ENCODE results near the gene CDS1.
"Not testable (repeated sequence)": the region's sequence is repeated elsewhere in the genome, so short reads cannot be mapped to it uniquely, and the experiment has no call there.

Gene CDS1

DNA sequence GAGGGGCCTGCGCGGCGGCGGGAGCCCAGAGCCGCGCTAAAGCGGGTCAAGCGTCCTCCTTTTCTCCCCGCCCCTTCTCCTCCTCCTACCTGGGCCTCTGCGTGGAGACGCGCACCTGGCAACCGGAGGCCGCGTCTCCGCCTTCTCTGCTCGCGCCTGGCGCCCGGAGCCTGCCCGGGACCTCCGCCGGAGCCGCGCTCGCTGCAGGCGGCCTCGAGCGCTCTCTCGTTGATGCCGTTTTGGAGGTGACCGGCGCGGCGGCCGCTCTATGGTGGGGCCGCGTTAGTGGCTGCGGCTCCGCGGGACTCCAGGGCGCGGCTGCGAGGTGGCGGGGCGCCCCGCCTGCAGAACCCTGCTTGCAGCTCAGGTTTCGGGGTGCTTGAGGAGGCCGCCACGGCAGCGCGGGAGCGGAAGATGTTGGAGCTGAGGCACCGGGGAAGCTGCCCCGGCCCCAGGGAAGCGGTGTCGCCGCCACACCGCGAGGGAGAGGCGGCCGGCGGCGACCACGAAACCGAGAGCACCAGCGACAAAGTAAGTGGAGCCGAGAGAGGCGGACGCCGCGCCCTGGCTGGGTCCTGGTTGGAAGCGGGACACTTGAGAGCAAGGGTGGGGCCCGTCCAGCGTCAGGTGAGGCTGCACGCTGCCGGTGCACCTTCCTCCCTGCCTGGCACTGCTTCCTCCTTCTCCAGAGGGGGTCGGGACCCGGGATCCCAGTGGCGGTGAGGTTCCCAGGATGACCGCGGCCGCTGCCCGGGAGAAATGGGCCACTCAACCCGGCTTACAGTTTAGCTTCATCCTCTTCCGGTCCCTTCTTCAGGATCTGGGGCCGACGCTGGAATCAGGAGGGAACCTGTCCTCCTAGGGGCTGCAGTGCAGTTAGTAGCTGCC is at the start of gene CDS1:
CDS1 (plus strand) TSS at position 140 of the 888 bp plus-strand sequence; CDS start at position 415, 275 bp downstream.
- peak; percentile 1 to 11 for DNase-seq

GRCh38 chr4:84535901-84536300 is 47.0 kb upstream of the CDS1 start:
- no peak for DNase-seq

GRCh38 chr4:84545093-84545492 is 37.8 kb upstream of the CDS1 start:
- no peak for DNase-seq

GRCh38 chr4:84547211-84547610 is 35.7 kb upstream of the CDS1 start:
- no peak for DNase-seq

DNA sequence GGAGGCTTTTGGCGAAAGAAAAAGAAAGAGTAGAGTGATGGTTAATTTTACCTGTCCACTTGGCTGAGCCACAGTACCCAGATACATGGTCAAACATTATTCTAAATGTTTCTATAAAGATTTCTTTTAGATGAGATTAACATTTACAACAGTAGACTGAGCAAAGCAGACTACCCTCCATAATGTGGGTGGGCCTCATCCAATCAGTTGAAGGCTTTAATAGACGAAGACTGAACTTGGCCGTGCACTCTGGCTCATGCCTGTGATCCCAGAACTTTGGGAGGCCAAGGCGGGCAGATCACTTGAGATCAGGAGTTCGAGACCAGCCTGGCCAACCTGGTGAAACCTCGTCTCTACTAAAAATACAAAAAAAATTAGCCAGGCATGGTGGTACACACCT is 33.7 kb upstream of the CDS1 start:
- DNase-seq: not testable (repeated sequence)

DNA sequence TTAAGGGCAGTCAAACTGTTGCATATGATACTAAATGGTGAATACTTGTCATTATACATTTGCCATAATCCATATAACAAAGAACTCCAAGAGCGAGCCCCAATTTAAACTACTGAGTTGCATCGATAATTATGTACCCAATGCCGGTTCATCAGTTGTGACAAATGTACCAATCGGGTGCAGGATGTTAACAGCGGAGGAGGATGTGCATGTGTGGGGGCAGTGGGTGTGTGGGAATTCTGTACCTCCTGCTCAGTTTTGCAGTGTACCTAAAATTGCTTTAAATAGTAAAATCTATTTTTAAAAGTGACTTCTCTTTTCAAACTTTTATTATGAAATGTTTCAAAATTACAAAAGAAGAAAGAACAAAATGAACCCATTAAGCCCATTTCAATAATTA is 20.8 kb upstream of the CDS1 start:
- DNase-seq: no peak

DNA sequence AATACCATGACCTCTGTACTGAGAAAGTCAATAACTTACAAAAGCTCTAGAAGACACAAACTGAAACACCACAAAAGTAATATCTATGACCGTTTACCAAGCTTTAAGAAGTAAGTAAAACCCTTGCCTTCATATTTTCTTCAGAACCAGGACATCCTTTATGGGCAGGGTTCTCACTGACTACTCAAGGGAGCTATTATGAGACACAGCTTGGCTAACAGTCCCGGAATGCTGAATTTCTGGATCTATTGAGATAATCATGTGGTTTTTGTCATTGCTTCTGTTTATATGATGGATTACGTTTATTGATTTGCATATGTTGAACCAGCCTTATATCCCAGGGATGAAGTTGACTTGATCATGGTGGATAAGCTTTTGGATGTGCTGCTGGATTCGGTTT is 19.9 kb upstream of the CDS1 start:
- no peak for DNase-seq

- DNase-seq: no peak
Measured at GRCh38 chr4:84565951-84566350, 17.0 kb upstream of the CDS1 start.

GRCh38 chr4:84568496-84568895 is 14.4 kb upstream of the CDS1 start:
- no peak for DNase-seq

DNA sequence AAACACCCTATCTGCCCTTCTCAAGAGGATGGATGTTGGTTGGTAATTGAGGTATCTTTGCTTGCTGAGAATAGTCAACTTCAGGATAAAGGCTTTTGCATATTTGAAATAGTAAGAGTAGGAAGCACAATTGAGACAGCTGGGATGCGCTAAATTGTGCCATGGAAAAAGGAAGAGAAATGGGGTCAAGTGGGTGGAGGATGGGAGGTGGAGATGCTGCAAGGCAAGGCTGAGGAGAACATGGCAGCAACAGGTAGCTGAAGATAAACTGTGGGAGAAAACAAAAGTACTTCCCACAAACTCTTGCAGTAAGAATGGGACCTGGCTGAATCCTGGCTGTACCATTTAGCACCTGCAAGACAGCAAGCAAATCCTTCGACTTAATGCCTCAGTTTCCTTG is 13.9 kb upstream of the CDS1 start:
- no peak for DNase-seq

DNA sequence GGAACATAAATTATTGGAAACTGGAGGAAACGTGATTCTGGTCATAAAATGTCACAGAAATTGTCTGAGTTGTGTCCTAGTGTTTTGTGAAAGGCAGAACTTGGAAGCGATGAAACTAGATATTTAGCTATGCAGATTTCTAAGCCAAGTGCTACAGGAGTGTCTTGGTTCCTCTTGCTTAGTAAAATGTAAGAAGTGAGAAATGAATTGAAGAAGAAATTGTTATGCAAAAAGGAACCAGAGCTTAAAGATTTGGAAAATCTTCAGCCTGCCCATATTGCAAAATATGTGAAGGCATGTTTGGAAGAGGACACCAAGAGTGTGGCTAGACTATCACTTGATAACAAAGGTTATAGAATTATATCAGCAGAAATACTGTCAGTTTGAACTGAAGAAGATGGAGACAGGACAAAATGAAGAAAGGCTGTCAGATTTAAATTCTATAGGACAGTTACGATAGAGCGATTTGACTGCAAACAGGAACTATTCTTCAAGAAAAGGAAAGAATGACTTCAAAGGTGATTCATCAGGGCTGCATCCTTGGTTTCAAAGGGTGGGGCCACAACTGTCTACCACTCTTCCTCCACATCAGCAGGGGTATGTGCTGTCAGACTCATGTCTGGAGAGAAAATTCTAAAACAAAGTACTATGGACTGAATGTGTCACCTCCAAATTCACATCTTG is 9.4 kb upstream of the CDS1 start:
- DNase-seq: no peak

- DNase-seq: no peak
Measured at GRCh38 chr4:84574069-84574720, 8.7 kb upstream of the CDS1 start.

DNA sequence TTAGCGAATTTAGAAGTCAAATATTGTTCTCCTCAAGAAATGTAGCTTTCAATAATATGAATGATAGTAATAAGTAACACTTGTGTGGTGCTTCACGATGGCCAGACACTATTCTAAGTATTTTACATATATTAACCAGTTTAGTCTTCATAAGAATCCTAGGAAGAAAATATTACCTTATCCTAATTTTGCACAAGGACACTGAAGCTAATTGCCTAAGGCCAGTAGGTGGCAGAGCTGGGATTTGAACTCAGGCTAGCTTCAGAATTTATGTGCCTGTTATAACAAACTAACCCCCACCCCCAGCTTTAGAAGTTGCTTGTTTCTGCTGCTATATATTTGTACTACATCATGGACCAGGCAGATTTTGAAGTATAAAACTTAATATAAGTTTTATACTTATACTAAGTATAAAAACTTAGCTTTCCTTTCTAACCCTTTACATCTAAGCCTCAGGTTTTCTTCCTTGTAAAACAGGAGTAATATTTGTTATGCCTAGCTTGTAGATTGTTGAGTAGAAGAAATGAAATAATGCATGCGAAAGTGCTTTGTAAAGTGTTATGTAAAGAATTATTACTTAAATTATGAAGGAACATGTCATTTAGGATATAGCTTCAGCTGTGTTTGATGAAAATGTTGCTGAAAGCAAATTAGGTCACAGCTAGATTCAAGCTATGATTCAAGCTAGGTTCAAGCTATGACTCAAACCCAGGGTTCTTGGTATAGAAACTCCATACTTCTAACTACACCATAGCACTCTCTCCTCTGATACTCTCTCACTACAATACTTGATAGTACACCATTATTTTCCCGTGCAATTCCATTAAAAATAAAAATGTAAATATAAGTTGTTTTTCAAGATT is 4.2 kb upstream of the CDS1 start:
- DNase-seq: no peak

DNA sequence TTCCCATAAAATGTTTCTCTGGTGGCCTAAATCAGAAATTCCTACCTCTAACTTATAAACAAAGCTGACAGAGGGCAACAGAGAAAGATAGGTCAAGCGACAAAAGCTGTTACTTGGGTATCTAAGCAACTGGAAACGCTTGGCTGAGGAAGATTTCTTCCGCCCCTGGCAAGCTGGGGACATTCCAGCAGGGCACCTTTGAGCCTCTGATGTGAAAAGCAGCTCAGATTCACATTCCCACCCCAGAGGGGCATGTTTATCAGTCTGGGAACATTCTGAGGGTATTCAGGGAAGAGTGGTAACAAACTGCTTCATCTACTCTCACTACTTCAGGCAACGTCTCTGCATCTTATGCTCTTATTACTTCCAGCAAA is 3.5 kb upstream of the CDS1 start:
- no peak for DNase-seq

DNA sequence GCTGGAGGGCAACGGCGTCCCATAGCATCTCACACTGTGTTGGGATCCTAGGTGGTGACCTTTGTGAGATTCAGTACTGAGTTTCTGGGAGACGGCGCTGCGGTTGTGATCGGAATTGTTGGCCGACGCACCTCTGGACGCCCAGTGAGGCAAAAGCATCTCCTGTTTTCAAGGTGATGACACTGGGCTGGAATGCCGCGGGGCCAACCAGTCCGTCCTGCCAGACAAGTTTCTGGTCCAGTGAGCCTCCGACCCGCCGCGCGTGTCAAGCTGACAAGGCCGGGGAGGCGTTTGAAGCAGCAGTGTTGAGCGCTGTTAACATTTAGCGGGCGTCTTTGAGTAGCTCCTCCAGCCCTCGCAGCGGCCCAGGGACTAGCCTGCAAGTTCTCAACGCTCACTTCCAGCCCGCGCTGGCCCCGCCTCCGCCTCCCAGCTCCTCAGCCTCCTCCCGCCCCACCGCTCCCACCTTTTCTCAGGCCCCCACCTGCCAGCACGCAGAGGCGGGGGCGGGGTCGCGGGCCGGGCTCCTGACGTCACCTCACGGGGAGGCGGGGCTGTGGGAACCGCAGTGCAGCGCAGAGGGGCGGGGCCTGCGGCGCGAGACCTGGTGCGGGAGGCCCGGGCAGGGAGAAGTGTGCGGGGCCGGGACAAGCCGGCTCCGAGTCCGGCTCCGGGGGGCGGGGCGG is 482 bp upstream of the CDS1 start:
- DNase-seq: peak; percentile 71 to 80

DNA sequence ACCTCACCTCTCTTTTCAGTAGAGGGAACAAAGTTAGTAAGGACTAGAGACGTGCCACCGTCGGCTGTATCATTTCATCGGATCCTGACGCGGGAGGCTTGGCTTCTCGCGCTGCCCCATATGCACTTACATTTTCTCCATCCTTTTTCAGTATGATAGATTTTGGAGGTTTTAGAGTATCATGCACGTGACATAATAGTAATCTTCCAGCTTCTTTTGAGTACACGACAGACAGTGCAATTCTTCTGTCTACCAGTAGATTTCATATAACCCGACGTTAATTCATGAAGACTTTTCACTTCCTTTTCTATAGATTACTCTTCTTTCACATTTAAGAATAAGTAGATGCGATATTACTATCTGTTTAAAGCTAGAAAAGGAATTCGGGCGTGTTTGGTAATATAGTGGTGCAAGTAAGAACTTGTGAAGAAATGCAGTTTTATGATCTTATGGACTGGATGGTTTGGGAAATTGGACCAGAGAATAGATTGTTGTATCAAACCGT is 1.0 kb downstream of the CDS1 start:
- no peak for DNase-seq

DNA sequence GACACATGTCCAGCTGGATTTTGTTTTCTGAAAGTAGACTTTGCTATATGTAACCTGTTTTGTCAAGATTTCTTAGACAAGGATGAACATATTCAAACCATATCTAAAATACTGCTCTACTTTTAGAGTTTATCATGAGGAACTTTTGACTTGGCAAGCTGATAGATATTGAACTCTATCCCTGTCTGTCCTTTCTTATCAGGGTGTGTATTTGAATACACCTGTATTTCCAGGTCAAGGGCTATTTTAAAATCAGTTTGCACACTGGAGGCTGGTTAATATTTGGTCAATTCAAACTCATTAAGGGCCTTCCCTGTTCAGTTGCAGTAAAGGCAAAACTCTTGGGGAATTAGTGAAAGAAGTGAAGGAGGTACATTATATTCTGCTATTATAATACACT is 2.3 kb downstream of the CDS1 start:
- DNase-seq: no peak

DNA sequence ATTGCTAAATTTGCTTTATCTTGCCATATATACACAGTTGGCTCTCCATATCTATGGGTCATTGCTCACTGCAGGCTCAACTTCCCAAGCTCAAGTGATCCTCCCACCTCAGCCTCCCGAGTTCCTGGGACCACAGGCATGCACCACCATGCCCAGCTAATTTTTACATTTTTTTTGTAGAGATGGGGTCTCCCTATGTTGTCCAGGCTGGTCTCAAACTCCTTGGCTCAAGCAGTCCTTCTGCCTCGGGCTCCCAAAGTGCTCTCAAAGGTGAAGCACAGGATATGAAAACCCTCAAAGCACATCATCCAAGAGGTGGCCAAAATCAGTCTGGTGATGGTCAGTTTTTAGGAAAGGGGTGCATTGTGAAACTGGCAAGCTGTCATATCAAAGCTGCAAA is 11.8 kb downstream of the CDS1 start:
- DNase-seq: no peak

DNA sequence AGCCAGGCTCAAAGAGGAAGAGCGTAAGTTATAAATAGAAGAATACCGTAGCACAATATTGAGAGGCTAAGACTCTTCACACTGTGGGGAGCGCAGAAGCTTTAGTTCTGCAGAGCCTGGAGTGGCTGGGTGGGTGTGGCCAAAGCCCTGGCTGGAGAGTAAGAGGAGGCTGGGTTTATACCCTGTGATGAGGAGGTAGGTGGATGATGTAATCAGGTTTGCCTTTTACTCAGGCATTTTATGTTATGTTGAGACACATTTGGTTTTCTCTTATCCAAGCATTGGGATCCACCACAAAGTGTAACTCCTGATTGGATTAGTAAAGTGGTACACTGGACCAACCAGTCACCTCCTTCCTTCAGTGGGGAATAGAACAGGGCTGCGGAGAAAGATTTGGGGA is 13.9 kb downstream of the CDS1 start:
- DNase-seq: no peak

- DNase-seq: no peak
Measured at GRCh38 chr4:84597450-84597849, 14.5 kb downstream of the CDS1 start.

DNA sequence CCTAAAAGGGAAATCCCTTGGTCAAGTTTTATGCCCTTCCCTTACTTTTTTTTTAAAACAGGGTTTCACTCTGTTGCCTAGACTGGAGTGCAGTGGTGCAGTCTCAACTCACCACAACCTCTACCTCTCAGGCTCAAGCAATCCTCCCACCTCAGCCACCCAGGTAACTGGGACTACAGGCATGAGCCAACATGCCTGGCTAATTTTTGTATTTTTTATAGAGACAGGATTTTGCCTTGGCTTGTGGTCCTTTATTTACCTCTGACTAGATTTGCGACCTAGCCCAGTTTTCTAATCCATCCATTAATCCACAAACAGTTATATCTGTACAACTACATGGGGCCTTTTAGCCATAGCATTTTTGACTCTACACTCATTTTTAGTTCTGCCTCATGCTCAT is 23.7 kb downstream of the CDS1 start:
- no peak for DNase-seq

DNA sequence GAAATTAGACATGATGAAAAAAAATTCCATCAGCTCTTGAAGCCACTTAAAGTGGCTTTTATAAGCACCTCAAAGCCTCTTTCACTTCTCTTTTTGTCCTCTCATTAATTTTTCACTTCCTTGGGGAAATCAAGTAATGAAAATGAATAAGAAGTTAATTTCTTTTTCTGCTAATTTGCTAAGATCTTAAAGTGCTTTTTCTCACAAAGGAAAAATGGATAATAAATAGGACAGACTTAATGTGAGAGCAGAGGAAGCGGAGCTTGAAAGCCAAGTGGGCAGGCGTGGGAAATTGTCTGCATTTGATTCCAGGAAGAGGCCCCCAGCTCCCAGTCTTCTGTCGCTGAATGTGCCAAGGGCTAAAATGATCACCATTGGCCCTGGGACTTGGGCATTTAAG is 28.6 kb downstream of the CDS1 start:
- no peak for DNase-seq

All from stimulated activated CD4-positive, alpha-beta T cell treated with anti-CD3 and anti-CD28 coated beads, Interleukin-2, amount 100 ng/mL, for 48 hours (primary cell).